Ramos (cell line): ENCODE data around the gene C20orf202.
"Not testable (repeated sequence)": the region's sequence is repeated elsewhere in the genome, so short reads cannot be mapped to it uniquely, and the experiment has no call there.

Experiments used
- in situ Hi-C: fragments of 300-500 bp; cut with MboI; formaldehyde crosslinking; loops from one replicate; pipeline ENCODE4 v1.14.3; 2022; ENCODE audit warnings: low sequenced_read_pairs; ENCODE audit not compliant: unreplicated experiment

C20orf202 gene

GRCh38 chr20:1240549-1240948 lies 37.3 kb downstream of the C20orf202 start:
- in situ Hi-C loops = no loop called here

- in situ Hi-C loops = no loop called here
Observed at GRCh38 chr20:1241456-1241855, 38.2 kb downstream of the C20orf202 start.

DNA sequence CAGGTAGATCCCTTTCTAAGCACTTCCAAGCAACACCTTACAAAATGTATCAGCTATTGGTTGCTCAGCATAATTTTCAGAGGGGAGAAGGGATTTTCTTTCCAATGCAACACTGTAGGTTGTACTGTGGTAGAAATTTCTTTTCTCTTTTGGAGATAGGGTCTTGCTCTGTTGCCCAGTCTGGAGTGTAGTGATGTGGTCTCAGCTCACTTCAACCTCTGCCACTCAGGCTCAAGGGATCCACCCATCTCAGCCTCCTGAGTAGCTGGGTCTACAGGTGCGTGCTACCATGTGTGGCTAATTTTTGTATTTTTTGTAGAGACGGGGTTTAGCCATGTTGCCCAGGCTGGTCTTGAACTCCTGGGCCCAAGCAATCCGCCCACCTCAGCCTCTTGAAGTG lies 38.8 kb downstream of the C20orf202 start:
- in situ Hi-C loops = no loop called here

DNA sequence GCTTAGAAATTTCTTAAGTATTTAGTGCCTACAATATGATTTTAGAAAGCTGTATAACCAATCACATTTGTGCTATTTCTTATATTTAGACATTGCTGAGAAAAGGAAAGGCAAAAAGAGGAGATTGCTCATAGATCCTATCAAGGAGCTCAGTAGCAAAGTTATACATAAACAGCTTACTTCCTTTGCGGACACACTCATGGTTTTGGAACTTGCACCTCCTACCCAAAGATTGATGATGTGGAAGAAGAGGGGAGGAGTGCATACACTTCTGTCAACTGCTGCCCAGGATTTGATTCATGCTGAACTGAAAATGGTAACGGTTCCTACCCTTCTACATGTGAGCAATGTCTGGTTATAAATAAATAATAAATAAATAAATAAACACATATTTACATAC lies 39.3 kb downstream of the C20orf202 start:
- in situ Hi-C loops = no loop called here

DNA sequence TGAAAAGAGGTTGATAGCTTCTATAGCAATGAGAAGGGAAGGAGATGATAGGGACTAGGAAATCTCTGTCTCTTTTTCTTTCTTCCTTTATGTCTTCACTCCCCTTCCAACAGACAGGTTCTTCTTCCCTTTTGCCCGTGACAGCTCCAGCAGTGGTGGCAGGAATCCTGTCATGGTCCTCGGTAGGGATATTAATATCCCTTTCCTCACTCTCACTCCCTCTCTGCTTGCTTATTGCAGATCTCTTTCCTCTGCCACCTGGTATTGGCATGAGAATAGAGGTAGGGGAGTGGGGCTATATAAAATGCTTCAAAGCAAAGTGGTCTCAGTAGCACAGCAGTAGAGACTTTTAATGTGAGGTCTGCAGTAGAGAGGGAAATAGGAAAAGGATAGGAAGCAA lies 42.3 kb downstream of the C20orf202 start:
- in situ Hi-C loops = no loop called here

- in situ Hi-C loops = no loop called here
Observed at GRCh38 chr20:1247689-1248088, 44.4 kb downstream of the C20orf202 start.

GRCh38 chr20:1250282-1250681 lies 47.0 kb downstream of the C20orf202 start:
- in situ Hi-C loops = not testable (repeated sequence)

DNA sequence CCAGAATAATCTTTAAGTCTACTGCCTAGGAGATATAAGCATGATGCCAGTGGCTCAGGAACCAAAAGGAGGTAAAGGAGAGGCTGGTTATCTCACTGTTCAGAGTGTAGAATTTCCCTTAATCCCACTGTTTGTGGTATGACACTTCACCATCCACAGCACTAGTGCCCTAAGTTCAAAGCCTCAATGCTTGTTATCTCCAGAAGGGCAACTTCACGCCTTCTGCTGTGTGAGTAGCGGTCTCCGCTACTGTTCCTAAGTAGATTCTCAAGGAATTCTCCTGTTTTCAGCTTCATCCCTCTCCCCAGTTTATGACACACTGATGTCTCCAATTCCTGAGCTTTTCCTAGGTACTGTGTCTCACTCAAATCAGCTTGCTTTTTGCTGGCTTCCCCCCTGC lies 49.2 kb downstream of the C20orf202 start:
- in situ Hi-C loops = no loop called here

DNA sequence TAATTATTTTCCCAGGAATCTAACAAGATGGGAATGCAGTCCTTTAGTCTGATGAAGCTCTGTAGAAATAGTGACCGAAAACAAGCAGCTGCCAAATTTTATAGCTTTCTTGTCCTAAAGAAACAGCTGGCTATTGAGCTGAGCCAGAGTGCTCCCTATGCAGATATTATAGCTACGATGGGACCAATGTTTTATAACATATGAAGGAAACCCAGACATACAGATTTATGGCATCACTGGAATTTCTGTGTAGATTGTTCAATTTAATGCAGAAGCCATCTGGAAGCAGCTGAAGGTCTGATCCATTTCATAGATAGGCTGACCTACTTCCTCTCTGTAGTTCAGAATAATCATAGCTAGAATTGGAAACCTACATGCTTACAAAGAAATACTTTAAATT lies 51.0 kb downstream of the C20orf202 start:
- in situ Hi-C loops = no loop called here

GRCh38 chr20:1255675-1256074 lies 52.4 kb downstream of the C20orf202 start:
- in situ Hi-C loops = no loop called here
